Fibroblast of lung (primary cell): ENCODE measurements around the gene SLC7A14.

Source experiments
- EZH2 ChIP-seq: IDR thresholded peaks from 2 replicates; pipeline ENCODE4 v1.5.1; 2012; ENCODE audit warnings: low read length, control low read depth, mild to moderate bottlenecking; ENCODE audit errors: missing control alignments
- TF ChIP-seq, protein P1 (sequence below), 2 donors: IDR thresholded peaks in 1 of 2; conservative IDR thresholded peaks in 1 of 2; 1 replicate in 1 of 2; 2 replicates in 1 of 2; pipeline ENCODE4 v1.5.1; 2011 to 2012; ENCODE audit warnings: low read length in 2 of 2, control low read depth in 1 of 2, inconsistent platforms in 1 of 2, low read depth in 1 of 2, mild to moderate bottlenecking in 1 of 2

- TF ChIP-seq, protein P1, sequence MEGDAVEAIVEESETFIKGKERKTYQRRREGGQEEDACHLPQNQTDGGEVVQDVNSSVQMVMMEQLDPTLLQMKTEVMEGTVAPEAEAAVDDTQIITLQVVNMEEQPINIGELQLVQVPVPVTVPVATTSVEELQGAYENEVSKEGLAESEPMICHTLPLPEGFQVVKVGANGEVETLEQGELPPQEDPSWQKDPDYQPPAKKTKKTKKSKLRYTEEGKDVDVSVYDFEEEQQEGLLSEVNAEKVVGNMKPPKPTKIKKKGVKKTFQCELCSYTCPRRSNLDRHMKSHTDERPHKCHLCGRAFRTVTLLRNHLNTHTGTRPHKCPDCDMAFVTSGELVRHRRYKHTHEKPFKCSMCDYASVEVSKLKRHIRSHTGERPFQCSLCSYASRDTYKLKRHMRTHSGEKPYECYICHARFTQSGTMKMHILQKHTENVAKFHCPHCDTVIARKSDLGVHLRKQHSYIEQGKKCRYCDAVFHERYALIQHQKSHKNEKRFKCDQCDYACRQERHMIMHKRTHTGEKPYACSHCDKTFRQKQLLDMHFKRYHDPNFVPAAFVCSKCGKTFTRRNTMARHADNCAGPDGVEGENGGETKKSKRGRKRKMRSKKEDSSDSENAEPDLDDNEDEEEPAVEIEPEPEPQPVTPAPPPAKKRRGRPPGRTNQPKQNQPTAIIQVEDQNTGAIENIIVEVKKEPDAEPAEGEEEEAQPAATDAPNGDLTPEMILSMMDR (conservative IDR thresholded peaks at IDR 0.05 in 1 of 2, IDR thresholded peaks at IDR 0.05 in 1 of 2; ENCODE audit: low read depth in 1 of 2, low read length in 2 of 2): no peak
- TF ChIP-seq EZH2: no peak
Observed at GRCh38 chr3:170496868-170497140, 89.1 kb downstream of the SLC7A14 start.
